T-helper 1 cell (primary cell): ENCODE measurements around the gene LRRC15.

ENCODE experiments used
- DNase-seq, 5 donors: peaks; one replicate each; pipeline ENCODE4 v3.0.0-alpha.2; 2012 to 2020

Gene LRRC15

GRCh38 chr3:194332858-194333211, 36.7 kb downstream of the LRRC15 start:
- DNase-seq = no peak

DNA sequence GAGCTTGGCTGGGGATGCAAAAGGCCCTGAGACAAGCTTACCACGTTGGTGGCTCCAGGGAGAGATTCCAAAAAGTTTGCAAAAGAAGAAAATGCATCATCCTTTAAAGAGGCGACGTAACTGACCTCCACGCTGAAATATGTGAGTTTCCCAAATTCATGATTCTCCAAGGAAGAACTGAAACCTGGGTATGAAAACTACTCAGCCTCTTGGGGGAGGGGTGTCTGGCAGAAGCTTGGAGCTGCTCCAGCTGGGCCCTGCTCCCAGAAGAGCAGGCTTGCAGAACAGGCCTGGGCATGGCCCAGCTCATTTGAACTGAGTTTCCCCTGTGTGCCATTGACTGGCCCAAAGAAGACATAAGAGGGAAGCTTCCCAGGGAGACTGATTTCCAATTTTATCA, 39.0 kb downstream of the LRRC15 start:
- no peak for DNase-seq

DNA sequence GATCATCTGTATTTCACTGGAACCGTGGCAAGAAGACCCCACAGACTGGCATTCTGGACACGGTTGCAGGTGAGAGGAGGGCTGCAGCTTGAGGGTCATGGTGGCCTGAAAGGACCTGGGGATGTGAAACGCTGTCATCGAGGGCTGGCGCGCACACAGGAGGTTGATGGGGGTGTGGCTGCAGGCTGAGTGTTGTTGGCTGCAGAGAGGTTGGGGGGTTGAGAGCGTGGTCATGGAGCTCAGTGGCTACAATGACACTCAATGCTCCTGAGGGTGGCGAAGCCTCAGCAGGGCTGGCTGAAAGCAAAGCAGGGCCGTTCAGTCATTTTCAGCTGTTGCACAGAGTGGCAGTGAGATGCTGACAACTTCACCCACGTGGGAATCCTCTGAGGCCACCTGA, 39.4 kb downstream of the LRRC15 start:
- DNase-seq = no peak

DNA sequence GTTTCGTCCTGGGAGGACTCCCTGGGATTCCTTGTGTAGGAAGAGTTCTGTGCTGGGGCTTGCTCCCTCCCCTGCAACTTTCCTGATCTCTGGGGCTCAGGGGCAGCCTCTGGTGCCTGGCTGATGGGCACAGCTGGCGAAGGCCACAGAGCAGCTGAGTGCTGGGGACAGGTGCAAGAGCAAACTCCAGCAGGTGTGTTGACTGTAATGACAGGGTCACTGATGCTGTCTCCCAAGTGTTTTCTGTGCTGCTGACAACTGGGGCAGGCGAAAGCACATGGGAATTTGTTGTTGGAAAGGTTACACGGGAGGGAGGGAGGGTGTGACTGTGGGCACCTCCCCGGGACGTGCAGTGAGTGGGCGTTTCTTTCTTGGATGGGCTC, 40.0 kb downstream of the LRRC15 start:
- no peak for DNase-seq

DNA sequence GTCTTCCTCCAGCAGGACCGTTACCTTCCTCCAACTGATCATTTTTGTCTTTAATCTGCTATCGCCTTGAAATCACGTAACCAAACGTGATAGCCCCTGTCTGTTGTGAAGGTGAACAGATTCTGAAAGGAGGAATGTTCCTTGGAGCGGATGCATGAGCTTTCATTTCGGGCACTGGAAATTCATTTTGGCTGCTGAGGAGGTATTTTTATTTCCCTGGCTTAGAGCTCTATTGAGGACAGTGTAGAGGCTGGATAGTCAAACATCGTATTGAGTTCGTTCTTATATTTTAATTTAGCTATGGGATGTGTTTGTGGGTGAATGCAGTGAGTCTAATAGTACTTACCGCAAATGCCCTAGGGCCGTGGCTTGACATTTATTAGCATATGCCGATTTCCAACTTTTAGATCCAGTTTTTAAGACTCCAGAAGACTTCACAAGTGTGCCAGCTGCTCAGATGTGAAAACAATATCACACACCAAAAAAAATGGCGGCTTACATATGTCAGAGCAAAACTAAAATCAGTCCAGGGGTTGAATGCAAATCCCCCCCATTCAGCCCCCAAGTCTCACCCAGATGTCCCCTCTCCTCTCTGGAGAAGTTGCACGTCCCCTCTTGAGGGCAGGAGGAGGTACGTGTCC, 40.5 kb downstream of the LRRC15 start:
- DNase-seq = no peak

DNA sequence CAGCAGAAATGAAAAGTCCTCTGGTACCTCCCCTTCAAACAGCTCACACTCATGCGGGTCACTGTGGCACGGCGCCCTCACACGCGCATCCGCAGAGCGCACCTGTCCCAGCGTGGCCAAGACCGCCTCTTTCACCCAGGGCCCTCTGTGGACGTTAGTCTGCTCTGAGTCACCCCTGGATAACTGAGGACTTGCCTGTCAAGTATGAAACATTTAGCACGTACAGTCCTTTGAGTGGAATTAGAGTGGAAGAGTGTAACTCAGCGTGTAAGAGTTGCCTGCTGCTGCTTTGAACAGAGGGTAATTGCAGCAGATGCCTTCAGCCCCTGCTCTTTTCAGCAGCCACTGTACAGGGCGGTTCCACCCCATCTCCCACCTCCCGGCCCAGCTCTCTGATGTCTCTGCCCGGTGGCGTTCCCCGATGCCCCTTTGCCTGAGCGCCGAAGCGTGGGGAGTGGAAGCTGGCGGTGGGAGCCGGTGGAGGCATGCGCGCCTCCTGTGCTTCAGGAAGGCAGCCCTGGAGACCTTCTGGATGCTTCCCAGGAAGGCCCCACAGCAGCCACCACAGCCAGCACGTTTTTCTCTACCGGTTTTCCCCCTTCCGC, 41.4 kb downstream of the LRRC15 start:
- peak in 2 of 5 donors; percentile 34 to 38 for DNase-seq

DNA sequence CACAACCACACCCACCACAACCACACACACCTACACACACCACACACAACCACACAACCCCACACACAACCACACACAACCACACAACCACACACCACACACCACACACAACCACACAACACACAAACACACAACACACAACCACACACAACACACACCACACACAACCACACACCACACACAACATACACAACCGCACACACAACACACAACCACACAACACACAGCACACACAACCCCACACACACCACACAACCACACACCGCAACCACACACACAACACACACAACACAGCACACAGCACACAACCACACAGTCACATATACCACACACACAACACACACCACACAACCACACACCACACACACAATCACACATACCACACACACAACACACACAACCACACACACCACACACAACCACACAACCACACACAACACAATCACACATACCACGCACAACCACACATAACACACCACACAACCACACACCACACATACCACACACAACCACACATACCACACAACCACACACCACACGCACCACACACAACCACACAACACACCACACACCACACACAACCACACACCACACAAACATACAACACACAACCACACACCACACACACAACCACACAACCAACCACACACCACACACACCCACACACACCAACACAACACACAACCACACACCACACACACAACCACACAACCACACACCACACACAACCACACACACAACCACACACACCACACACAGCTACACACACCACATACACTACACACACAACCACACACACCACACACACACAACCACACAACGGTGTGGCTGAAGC, 42.1 kb downstream of the LRRC15 start:
- DNase-seq = peak in 1 of 5 donors; percentile 17

DNA sequence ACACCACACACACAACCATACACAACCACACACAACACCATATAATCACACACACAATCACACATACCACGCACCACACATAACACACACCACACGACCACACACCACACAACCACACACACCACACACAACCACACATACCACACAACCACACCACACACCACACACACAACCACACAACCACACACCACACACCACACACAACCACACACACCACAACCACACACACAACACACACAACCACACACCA, 42.6 kb downstream of the LRRC15 start:
- peak in 1 of 5 donors; percentile 17 for DNase-seq

DNA sequence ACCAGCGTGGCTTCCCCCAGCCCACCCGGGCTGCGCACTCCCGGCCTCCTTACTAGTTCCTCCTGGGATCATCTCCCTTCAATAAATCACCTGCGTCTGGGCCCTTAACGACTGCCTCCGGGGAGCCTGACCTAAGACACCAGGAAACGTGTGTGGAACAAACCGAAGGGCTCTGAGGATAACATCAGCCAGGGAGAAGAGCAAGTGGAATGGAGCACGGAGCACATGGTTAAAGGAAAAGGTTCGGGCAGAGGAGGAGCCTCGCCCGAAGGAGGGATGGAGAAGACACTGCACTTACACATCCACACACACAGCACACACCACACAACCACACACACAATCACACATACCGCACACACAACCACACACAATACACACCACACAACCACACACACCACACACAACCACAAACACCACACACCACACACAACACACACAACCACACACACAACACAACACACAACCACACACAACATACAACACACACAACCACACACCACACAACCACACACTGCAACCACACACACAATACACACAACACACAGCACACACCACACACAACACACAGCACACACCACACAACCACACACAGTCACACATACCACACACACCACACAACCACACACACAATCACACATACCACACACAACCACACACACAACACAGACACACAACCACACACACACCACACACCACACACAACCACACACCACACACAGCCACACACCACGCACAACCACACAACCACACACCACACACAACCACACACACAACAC, 43.2 kb downstream of the LRRC15 start:
- no peak for DNase-seq

GRCh38 chr3:194325424-194326153, 44.0 kb downstream of the LRRC15 start:
- no peak for DNase-seq

GRCh38 chr3:194324823-194325327, 44.7 kb downstream of the LRRC15 start:
- DNase-seq = no peak

GRCh38 chr3:194323785-194324735, 45.5 kb downstream of the LRRC15 start:
- peak in 2 of 5 donors; percentile 28 to 85 for DNase-seq

GRCh38 chr3:194322678-194323211, 46.8 kb downstream of the LRRC15 start:
- DNase-seq = no peak

DNA sequence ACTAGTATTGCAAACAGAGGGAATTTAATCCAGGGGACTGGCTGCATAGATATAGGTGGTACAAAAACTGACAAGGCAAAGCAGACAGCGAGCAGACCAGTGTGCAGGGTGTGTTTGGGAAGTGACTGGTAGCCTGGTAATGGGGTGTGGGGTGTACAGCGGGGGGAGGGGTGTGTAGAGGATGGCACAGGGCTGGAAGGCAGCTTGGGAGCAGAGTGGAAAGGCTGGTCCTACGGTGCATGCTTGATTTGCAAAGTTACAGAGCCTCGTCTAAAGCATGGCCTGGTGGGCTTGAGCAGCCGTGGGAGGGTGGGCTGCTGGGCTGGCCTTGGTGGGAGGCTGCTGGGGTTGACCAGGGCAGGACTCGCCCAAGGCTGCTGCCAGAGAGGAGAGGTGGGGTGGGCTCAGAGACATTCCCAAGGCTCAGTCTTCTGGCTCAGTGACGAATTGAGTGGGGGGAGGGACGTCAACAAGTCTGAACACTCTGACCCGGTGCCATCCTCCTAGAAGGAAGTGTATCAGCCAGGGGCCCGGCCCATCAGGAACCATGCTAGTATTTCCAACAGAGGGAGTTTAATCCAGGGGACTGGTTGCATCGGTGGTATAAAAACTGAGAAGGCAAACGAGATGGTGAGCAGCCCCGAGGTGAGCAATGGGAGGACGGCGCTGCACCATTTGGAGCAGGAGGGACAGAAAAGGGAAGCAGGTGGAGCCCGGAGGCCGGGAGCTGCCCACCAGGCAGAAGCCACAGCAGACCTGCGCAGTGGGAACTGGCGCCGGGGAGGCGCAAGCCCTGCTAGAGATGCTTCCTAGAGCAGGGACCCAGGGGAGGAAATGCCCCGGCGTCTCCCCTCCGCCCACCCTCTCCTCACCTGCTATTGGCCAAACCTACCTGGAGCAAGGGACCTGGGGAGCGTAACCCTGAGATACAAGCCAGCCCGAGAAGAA, 47.6 kb downstream of the LRRC15 start:
- DNase-seq = no peak

DNA sequence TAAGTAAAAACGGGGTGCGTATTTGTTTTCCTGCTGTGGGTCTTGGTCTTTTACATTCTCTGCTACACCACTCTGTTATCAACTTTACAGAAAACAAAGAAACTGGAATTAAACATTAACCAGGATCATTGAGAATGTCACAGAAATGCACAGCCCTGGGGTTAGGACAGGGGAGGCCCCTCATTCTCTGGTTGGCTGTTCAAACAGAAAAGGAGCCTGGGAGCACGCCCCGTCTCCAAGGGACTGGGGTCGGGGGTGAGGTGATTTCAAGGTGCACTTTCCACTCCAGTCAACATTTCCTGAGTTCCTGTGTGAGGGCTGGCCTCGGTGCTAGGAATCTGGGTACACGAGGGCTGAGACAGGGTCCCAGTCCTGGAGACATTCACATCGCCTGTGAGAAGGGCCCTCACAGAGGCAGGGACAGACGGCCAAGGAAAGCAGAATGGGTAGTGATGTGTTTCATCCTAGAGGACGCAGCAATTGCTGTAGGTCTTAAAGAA, 48.7 kb downstream of the LRRC15 start:
- DNase-seq = no peak

GRCh38 chr3:194320100-194320499, 49.4 kb downstream of the LRRC15 start:
- DNase-seq = no peak

GRCh38 chr3:194318511-194319161, 50.9 kb downstream of the LRRC15 start:
- DNase-seq = no peak

GRCh38 chr3:194316918-194317317, 52.6 kb downstream of the LRRC15 start:
- no peak for DNase-seq

DNA sequence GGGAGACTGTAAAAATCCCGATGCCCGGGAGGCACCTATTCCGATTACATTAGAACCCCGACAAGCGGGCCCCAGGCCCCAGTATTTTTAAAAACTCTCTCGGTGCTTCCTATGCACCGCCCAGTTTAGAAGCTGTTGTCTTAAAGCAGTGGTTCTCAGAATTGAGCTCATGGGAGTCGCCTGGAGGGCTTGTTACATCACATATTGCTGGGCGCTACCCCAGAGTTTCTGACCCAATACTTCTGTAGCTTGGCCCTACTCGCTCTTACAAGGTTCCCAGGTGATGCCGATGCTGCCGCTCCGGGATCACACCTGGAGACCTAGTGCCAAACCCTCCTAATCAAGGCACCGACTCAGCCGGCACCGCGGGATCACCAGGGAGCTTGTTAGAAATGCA, 53.6 kb downstream of the LRRC15 start:
- no peak for DNase-seq
